ENCODE results near the gene SBF1.

Gene SBF1

DNA sequence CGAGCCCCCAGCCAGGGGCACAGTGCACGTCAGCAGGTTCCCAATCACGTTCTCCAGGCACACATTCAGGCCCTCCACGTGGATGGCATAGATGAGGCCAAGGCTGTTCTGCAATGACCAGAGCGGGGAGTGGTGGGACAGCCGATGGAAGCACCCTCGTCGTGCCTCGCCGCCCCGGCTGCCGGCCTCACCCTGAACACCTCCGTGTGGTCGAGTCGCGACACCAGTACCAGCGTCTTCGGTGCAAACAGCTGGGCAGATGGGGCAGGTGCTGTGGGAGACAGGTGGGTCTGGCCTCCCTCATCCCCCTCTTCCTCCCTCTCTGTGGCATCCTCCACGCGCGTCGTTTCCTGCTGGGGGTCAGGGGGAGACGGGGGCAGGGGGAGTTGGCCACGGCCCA, 7.5 kb downstream of the SBF1 start:
- DNase-seq = no peak

DNA sequence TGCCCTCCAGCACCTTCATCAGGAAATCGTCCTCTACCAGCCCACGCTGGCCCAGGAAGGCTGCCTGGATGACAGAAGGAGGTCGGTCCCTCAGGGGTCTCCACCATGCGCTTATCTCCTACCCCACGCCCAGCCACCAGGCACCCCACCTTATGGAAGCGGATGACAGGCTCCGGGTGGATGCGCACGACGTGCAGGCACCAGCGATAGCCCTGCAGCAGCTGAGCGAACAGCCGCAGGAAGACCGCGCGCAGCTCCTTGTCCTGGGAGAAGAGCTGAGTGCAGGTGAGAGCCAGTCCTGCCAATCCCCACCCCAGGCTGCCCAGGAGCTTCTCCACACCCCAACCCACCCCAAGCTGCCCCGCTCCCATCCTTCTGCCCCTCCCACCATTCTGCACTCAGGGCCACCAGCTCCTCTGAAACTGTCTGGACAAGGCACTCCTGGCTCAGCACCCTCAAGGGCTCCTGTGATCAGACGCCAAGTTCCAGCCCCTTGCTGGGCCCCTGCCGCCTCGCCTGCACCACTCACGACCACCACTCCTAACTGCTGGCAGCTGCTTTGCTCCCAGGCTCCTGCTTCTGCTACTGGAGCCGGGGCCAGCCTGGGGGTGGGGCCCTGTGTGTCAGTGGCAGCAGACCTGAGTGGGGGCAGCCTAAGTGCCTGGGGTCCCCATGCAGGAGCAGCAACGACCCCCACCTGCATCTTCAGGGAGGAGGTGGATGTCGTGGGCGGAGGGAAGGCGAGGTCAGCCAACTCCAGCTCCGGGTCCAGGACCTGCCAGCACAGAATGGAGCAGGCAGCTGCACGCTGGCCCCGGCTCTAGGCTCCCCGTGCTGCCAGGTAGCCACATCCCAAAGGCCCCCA, 9.5 kb downstream of the SBF1 start:
- no peak for DNase-seq

DNA sequence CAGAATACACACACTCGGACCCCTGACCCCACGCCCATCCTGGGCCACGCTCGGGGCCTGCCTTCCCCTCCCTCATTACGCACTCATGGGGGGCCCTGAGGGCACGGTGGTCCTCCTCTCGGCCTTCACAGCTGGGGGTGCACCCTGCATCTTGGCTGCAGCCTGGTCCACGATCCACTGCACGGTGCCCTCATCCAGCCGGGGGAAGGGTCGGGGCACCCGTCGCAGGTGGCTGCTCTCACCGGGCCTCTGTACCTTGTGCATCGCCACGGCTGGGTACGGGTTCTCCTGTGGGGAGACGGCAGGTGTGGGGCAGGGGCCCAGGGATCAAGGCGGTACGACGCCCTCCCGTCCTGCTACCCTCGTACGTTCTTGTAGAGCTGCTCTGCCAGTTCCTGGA, 10.4 kb downstream of the SBF1 start:
- no peak for DNase-seq

GRCh38 chr22:50463188-50463900, 11.5 kb downstream of the SBF1 start:
- DNase-seq = no peak

DNA sequence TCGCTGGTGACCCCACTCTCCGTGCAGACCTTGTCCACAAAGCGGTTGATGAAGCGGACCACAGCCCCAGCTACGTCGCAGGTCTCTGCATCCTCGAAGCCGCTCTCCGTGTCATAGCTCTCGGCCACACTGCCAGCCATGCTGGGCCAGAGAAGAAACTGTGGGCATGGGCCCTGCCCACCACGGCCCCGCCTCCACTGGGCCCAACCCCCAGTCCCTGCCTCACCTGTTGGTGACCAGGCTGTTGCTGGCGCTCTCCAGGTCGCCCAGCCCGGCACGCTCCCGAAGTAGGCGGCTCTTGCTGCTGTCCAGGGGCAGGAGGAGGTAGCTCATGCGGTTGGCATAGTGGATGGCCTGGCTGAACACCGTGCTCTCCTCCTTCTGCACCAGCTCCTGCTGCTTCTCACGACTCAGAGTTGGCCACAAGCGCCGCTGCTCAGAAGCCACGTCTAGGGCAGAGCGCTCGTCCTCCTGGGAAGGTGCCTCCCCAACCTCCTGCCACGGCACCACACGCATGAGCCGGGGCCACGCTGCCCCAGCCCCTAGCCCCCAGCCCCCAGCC, 12.8 kb downstream of the SBF1 start:
- DNase-seq = no peak

GRCh38 chr22:50461536-50461935, 13.3 kb downstream of the SBF1 start:
- no peak for DNase-seq

- DNase-seq = no peak
These were observed 13.9 kb downstream of the SBF1 start for GRCh38 chr22:50460938-50461337.

- DNase-seq = no peak
These were observed 15.2 kb downstream of the SBF1 start for GRCh38 chr22:50459496-50460140.

DNA sequence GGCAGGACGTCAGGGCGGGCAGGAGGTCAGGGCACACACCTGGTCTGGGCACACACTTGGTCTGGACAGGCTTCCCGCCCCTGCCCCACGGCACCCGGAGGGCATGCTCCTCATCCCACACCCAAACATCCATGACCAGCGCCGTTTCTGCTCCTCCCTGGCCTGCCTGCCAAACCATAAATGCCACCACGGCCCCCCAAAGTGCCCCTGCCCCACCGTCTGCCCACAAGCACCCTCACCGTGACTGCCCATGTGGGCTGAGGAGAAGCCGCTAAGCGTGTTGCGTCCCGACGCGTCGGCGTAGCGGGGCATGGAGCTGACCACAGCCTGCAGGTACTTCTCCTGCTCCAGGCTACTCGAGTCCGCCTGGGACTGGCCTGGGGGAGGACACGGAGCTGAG, 15.8 kb downstream of the SBF1 start:
- DNase-seq = no peak

DNA sequence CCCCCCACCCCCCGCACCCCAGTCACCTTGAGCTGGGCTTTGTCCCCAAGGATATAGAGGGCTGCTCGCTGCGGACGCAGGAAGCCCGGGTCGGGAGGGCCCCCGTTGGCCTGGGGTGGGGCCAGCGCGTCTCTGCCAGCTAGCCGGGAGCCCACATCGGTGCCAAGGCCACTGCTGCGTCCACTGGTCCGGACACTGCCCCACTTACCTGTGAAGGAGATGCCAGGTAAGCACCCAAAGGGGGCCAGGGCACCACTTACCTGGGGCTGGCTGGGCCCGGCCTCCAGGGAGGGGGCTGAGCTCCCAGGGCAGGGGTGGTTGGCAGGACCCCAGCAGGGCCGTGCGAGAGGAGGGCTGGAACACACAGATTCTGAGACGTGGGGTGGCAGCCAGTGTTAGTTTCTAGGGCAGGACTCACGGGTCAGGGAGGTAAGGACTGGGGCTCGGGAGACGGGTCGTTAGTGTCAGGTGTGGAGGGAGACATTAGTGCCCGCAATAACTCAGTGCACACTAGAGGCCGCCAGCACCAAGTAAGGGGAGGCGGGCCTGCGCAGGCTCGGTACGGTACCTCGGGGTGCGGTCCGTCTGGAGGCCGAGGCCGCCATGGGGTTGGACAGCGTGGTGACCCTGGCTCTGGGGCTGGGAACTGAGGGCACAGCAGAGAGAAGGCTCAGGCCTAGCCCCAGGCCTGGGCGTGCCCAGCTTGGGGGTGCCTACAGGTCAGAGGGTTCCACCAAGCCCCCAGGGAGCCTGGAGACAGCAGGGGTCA, 18.2 kb downstream of the SBF1 start:
- DNase-seq = no peak

- DNase-seq = no peak
These were observed 18.8 kb downstream of the SBF1 start for GRCh38 chr22:50456026-50456425.

DNA sequence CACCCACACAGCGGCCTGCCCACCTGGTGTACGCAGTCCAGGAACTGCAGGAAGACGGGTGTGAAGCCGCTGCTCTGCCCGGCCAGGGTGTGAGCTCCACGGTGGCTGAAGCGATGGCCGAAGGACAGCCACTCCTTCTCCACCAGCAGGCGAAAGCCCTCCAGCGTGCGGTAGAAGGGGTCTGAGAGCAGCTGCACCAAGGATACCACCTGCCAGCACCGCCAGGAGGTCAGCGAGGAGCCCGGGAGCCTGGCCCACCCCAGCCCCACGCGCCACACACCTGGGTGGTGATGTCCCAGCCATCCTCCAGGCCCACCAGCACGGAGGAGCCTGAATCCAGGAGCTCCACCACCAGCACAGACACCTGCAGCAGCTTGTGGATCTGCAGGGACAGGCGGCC, 19.6 kb downstream of the SBF1 start:
- no peak for DNase-seq

DNA sequence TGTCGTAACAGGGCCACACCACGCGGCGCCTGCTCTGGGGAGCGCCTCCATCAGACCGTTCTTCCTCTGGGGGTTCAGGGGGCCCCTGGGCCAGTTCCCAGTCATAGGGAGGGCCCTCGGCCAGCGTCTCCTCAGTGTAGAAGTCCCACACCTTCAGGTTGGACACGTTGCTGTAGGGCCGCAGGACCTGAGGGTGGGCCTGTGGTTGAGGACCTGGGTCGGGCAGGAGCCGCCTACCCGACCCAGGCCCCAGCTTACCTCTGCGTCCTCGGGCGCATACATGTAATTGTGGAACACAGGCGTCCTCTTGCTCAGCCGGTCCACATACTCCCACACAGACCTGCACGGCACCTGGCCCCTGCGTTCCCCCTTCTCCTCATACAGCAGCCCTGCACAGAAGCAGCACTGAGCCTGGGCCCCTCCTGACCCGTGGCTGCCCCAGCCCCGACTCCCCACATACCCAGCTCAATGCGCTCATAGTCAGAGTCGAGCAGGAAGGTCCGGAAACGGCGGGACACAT, 20.2 kb downstream of the SBF1 start:
- no peak for DNase-seq

- no peak for DNase-seq
These were observed 22.2 kb downstream of the SBF1 start for GRCh38 chr22:50452649-50453048.

DNA sequence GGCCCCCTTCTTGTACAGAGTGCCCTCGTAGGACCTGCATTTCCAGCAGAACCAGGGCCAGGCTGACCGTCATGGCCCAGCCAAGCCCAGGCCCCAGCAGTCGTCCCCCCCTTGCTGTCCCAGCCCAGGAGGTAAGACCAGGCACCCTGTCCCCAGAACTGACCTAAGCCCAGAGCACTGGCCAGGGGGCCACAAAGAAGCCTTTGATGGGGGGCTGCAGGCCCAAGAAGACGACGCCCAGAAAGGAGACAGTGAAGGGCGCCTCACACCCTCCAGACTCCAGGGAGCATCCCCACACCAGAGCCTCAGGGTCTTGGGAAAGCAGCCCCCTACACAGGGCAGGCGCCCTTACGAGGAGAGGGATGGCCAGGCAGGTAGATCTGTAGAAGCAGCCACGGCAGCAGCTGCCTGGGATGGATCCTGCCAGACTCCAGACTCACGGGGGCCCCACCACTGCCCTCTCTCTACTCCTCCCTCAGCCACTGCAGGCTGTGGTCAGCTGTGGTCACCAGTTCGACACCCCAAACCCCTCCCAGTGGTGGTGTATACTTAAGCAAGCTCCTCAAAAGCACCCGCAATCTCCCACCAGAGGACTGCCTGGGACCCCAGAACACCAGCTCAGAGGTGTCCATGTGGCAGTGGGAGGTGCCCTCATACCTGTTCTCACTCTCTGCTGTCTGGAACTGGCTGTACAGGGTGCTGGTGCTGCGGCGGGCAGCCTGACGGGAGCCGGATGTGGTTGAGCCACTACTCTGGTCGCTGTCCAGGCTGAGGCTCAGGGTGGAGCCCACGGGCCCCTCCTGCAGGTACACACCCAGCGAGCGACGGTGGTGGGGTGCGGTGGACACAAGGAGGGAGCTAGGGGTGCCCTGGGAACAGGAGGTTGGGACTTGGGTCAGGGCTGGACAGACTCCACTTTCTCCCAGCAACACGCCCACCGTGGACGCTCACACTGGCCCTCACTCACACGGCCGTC, 27.0 kb downstream of the SBF1 start:
- no peak for DNase-seq

DNA sequence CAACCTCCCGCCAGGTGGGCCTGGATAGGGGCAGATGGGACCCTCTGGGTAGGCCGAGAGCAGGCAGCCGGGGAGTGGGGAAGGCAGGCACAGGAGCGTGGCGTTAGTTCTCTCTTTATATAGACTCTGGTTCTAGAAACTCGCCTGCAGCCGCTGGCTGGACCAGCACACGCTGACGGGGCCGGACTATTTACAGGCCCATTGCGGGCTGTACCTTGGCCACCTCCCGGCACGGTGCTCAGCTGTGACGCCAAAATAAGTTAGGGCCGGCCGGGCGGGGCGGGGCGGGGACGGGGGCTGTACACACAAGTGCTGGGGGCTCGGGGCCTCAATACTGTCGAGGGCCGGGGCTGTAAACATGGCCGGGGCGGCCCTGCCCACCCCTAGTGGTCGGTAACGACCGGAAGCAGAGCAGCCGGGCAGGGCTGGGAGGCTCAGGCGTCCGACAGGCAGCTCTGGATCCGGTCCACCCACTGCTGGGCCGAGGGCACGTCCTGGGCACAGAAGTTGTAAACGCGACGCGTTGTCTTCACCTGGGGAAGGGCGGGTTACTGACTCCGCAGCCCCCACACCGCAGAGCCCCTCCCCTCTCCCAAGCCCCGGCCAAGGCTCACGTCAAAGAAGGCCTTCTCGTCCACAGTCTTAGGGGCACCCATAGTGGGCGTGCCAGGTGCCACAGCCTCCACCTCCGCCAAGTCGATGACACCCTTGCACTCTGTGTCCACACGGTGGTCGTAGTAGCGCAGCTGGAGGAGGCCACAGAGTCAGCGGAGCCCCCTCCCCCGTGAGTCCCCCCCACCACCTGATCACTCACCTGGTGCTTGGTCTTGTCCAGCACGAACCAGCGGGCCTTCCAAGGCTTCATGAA, 27.9 kb downstream of the SBF1 start:
- DNase-seq = no peak

- no peak for DNase-seq
These were observed 28.7 kb downstream of the SBF1 start for GRCh38 chr22:50445880-50446707.

DNA sequence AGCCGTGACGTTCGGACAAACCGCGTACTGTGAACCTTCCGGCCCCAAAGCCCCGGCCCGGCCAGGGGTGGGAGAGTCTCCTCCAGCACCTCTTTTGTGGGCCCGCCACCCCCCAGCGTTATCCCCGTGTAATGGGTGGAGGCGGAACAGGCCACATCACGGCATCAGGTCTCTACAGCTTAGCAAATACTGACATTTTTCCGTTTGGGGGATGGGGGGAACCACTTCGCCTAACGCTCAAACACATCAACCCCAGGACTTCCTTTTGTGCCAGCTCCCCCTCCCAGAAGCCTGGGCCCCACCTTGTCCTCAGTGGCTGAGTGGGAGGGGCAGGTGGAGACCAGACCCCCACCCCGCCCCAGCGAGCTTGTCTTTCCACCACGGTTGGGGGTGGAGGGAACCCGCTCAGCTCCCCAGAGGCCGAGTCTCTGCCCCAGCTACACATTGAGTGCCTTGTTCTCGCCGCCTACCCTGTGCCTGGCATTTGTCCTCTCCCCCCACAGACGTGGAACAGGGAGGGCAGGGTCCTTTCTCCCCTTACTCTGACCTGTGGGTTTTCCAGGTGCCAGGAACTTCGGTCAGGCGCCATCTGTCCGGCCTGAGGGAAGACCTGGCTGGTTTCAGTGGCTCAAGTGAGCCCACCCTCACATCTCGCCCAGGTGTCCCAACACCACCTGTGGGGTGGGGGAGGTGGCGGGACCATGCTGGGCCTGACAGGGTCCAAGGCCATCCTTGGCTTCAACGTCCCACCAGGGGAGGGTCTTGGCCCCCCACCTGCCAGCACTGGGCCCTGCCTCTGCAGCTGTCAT, 29.6 kb downstream of the SBF1 start:
- DNase-seq = no peak
